Activated T-helper 2 cell treated with anti-CD3 and anti-CD28 coated beads, Interferon-gamma antibody, Interleukin-2, Interleukin-4, amounts not matched to agents 10 μg/mL and 5 μg/mL and 100 μg/mL, durations not matched to agents 14 hours and 24 hours and 36 hours (primary cell): ENCODE data around the gene RER1. TPM values are rescaled to one million over a fixed set of nuclear protein-coding genes. Genes with fewer than 3 reads are reported as not detected.

Source experiments
- DNase-seq: peaks from one replicate; pipeline ENCODE4 v3.0.0; 2021; ENCODE audit warnings: low spot score
- H3K27ac Mint-ChIP-seq: one replicate; pipeline ENCODE4 v1.8.0; 2021; ENCODE audit warnings: mixed read lengths
- H3K27me3 Mint-ChIP-seq: one replicate; pipeline ENCODE4 v1.8.0; 2021; ENCODE audit warnings: low read depth, mixed read lengths
- H3K36me3 Mint-ChIP-seq: one replicate; pipeline ENCODE4 v1.8.0; 2021; ENCODE audit warnings: low read depth, mixed read lengths
- H3K4me1 Mint-ChIP-seq: one replicate; pipeline ENCODE4 v1.8.0; 2021; ENCODE audit warnings: low read depth, mixed read lengths
- H3K4me3 Mint-ChIP-seq: one replicate; pipeline ENCODE4 v1.8.0; 2021; ENCODE audit warnings: low read depth, mild to moderate bottlenecking, moderate library complexity, mixed read lengths
- H3K9me3 Mint-ChIP-seq: one replicate; pipeline ENCODE4 v1.8.0; 2021; ENCODE audit warnings: mixed read lengths
- intact Hi-C: fragments of 100-400 bp; cut with micrococcal nuclease; formaldehyde crosslinking; loops from one replicate; pipeline ENCODE4 v1.15.1; 2023
- total RNA-seq: library from RNA; stranded (reverse); gene quantifications from 2 replicates; pipeline ENCODE4 v1.2.3, GENCODE V29; 2022

The RER1 gene
- total RNA-seq, 1 donor from 2014 or later, result 142 TPM

- H3K36me3 Mint-ChIP-seq, result peaks cover 2% of the 10 kb centered on the region
- no peaks in the 10 kb centered on the region for H3K27me3 Mint-ChIP-seq
- DNase-seq, result peak; percentile 72
- intact Hi-C loops, result loop anchor here (1.0 to 10.0 kb wide), 3 partner anchors 133 to 372 kb away; no protein-coding TSS in a partner anchor
- H3K9me3 Mint-ChIP-seq, result no peaks in the 10 kb centered on the region
- peak overlapping the region; percentile 58 for H3K27ac Mint-ChIP-seq
- H3K4me1 Mint-ChIP-seq, result peaks cover 27% of the 10 kb centered on the region
- H3K4me3 Mint-ChIP-seq, result peak overlapping the region; percentile 71
Measured at GRCh38 chr1:2414297-2414958, 22.8 kb downstream of the RER1 start.

GRCh38 chr1:2415337-2415736 lies 23.7 kb downstream of the RER1 start:
- peaks cover 27% of the 10 kb centered on the region for H3K4me1 Mint-ChIP-seq
- DNase-seq, result no peak
- intact Hi-C loops, result loop anchor here (1.0 to 10.0 kb wide), 3 partner anchors 9 to 371 kb away; no protein-coding TSS in a partner anchor

GRCh38 chr1:2415801-2416208 lies 24.2 kb downstream of the RER1 start:
- Mint-ChIP-seq H3K4me3 (peak overlapping the region; percentile 76), H3K4me1 (peaks cover 24% of the 10 kb centered on the region), H3K9me3 (no peaks in the 10 kb centered on the region), H3K27ac (peak overlapping the region; percentile 85), H3K27me3 (no peaks in the 10 kb centered on the region), H3K36me3 (no peaks in the 10 kb centered on the region)
- intact Hi-C loops, result loop anchor here (1.0 to 10.0 kb wide), 3 partner anchors 8 to 371 kb away; no protein-coding TSS in a partner anchor
- peak; percentile 40 for DNase-seq

More at GRCh38 chr1:2415337-2415736, 23.7 kb downstream of the RER1 start:
- Mint-ChIP-seq H3K36me3 (no peaks in the 10 kb centered on the region), H3K27ac (peak overlapping the region; percentile 85), H3K4me3 (peak overlapping the region; percentile 76), H3K27me3 (no peaks in the 10 kb centered on the region), H3K9me3 (no peaks in the 10 kb centered on the region)

- H3K4me3 Mint-ChIP-seq, result peak overlapping the region; percentile 76
- peak; percentile 29 for DNase-seq
- no peaks in the 10 kb centered on the region for H3K27me3 Mint-ChIP-seq
- H3K4me1 Mint-ChIP-seq, result peaks cover 24% of the 10 kb centered on the region
- intact Hi-C loops, result loop anchor here (10.0 kb wide), 1 partner anchor 228 kb away; no protein-coding TSS in a partner anchor
- H3K9me3 Mint-ChIP-seq, result no peaks in the 10 kb centered on the region
- no peaks in the 10 kb centered on the region for H3K36me3 Mint-ChIP-seq
- peak overlapping the region; percentile 43 for H3K27ac Mint-ChIP-seq
Measured at GRCh38 chr1:2416403-2416802, 24.8 kb downstream of the RER1 start.

GRCh38 chr1:2417083-2417832 lies 25.6 kb downstream of the RER1 start:
- peak overlapping the region; percentile 76 for H3K4me3 Mint-ChIP-seq
- DNase-seq, result no peak
- no peaks in the 10 kb centered on the region for H3K27me3 Mint-ChIP-seq
- H3K4me1 Mint-ChIP-seq, result peaks cover 21% of the 10 kb centered on the region
- H3K9me3 Mint-ChIP-seq, result no peaks in the 10 kb centered on the region
- no peaks in the 10 kb centered on the region for H3K36me3 Mint-ChIP-seq
- no peak overlapping the region for H3K27ac Mint-ChIP-seq
- intact Hi-C loops, result loop anchor here (10.0 kb wide), 1 partner anchor 228 kb away; no protein-coding TSS in a partner anchor

GRCh38 chr1:2417833-2418225 lies 26.2 kb downstream of the RER1 start:
- intact Hi-C loops, result loop anchor here (10.0 kb wide), 1 partner anchor 227 kb away; no protein-coding TSS in a partner anchor
- H3K9me3 Mint-ChIP-seq, result peaks cover 2% of the 10 kb centered on the region
- H3K36me3 Mint-ChIP-seq, result no peaks in the 10 kb centered on the region
- DNase-seq, result no peak
- peaks cover 21% of the 10 kb centered on the region for H3K4me1 Mint-ChIP-seq
- no peak overlapping the region for H3K27ac Mint-ChIP-seq
- H3K27me3 Mint-ChIP-seq, result no peaks in the 10 kb centered on the region
- no peak overlapping the region for H3K4me3 Mint-ChIP-seq

GRCh38 chr1:2418791-2419320 lies 27.2 kb downstream of the RER1 start:
- Mint-ChIP-seq H3K27me3 (no peaks in the 10 kb centered on the region), H3K27ac (no peak overlapping the region), H3K9me3 (peaks cover 4% of the 10 kb centered on the region), H3K4me1 (peaks cover 21% of the 10 kb centered on the region), H3K36me3 (no peaks in the 10 kb centered on the region), H3K4me3 (no peak overlapping the region)
- no peak for DNase-seq
- intact Hi-C loops, result loop anchor here (10.0 kb wide), 1 partner anchor 226 kb away; no protein-coding TSS in a partner anchor

- Mint-ChIP-seq H3K36me3 (no peaks in the 10 kb centered on the region), H3K9me3 (peaks cover 4% of the 10 kb centered on the region), H3K4me1 (peaks cover 15% of the 10 kb centered on the region), H3K4me3 (no peak overlapping the region), H3K27me3 (no peaks in the 10 kb centered on the region), H3K27ac (no peak overlapping the region)
- intact Hi-C loops, result loop anchor here (10.0 kb wide), 1 partner anchor 225 kb away; no protein-coding TSS in a partner anchor
- DNase-seq, result no peak
Measured at GRCh38 chr1:2419416-2419815, 27.8 kb downstream of the RER1 start.

- intact Hi-C loops, result no loop called here
- Mint-ChIP-seq H3K27ac (no peak overlapping the region), H3K27me3 (no peaks in the 10 kb centered on the region), H3K9me3 (peaks cover 4% of the 10 kb centered on the region), H3K36me3 (no peaks in the 10 kb centered on the region), H3K4me1 (no peaks in the 10 kb centered on the region), H3K4me3 (no peak overlapping the region)
- DNase-seq, result no peak
Measured at GRCh38 chr1:2422523-2422922, 30.9 kb downstream of the RER1 start.

GRCh38 chr1:2425892-2426291 lies 34.3 kb downstream of the RER1 start:
- intact Hi-C loops, result no loop called here
- no peaks in the 10 kb centered on the region for H3K27me3 Mint-ChIP-seq
- H3K4me3 Mint-ChIP-seq, result no peak overlapping the region
- H3K9me3 Mint-ChIP-seq, result peaks cover 10% of the 10 kb centered on the region
- H3K36me3 Mint-ChIP-seq, result no peaks in the 10 kb centered on the region
- no peak for DNase-seq
- no peaks in the 10 kb centered on the region for H3K4me1 Mint-ChIP-seq
- H3K27ac Mint-ChIP-seq, result no peak overlapping the region

GRCh38 chr1:2426540-2426939 lies 34.9 kb downstream of the RER1 start:
- H3K36me3 Mint-ChIP-seq, result no peaks in the 10 kb centered on the region
- intact Hi-C loops, result no loop called here
- H3K4me1 Mint-ChIP-seq, result no peaks in the 10 kb centered on the region
- no peak for DNase-seq
- H3K4me3 Mint-ChIP-seq, result no peak overlapping the region
- H3K27me3 Mint-ChIP-seq, result no peaks in the 10 kb centered on the region
- peaks cover 10% of the 10 kb centered on the region for H3K9me3 Mint-ChIP-seq
- no peak overlapping the region for H3K27ac Mint-ChIP-seq

GRCh38 chr1:2427051-2427450 lies 35.4 kb downstream of the RER1 start:
- no peaks in the 10 kb centered on the region for H3K27me3 Mint-ChIP-seq
- no peak overlapping the region for H3K4me3 Mint-ChIP-seq
- DNase-seq, result no peak
- intact Hi-C loops, result no loop called here
- H3K9me3 Mint-ChIP-seq, result peaks cover 10% of the 10 kb centered on the region
- no peak overlapping the region for H3K27ac Mint-ChIP-seq
- no peaks in the 10 kb centered on the region for H3K4me1 Mint-ChIP-seq
- H3K36me3 Mint-ChIP-seq, result no peaks in the 10 kb centered on the region
